Muscle layer of duodenum (tissue), 2 donors: ENCODE results near the gene MINPP1.

Experiments used
- H3K27ac ChIP-seq: one replicate; pipeline ENCODE4 v1.7.0; 2013; ENCODE audit warnings: mild to moderate bottlenecking, low read length
- H3K27me3 ChIP-seq: one replicate; pipeline ENCODE4 v1.7.0; 2013; ENCODE audit warnings: low read depth, mild to moderate bottlenecking, control low read depth, low read length
- H3K36me3 ChIP-seq, 2 donors: one replicate each; pipeline ENCODE4 v1.7.0; 2013; ENCODE audit warnings: low read length in 2 of 2, control low read depth in 1 of 2, mild to moderate bottlenecking in 1 of 2; ENCODE audit not compliant: insufficient read depth in 2 of 2, control insufficient read depth in 1 of 2
- H3K4me1 ChIP-seq, 2 donors: one replicate each; pipeline ENCODE4 v1.7.0; 2013; ENCODE audit warnings: low read length in 2 of 2, mild to moderate bottlenecking in 2 of 2, control low read depth in 1 of 2, moderate library complexity in 1 of 2; ENCODE audit not compliant: insufficient read depth in 2 of 2, control insufficient read depth in 1 of 2
- H3K4me3 ChIP-seq, 2 donors: one replicate each; pipeline ENCODE4 v1.7.0; 2013; ENCODE audit warnings: low read length in 2 of 2, low read depth in 1 of 2, mild to moderate bottlenecking in 1 of 2
- H3K9me3 ChIP-seq, 2 donors: one replicate each; pipeline ENCODE4 v1.7.0; 2013; ENCODE audit warnings: low read length in 2 of 2, control low read depth in 1 of 2, mild to moderate bottlenecking in 1 of 2; ENCODE audit not compliant: control insufficient read depth in 1 of 2
- donor health status: healthy.

MINPP1 gene

GRCh38 chr10:87523731-87524130, 19.0 kb downstream of the MINPP1 start:
- Histone ChIP-seq H3K36me3 (peaks cover 4 to 22% of the 10 kb centered on the region in 2 donors), H3K27ac (no peak overlapping the region), H3K9me3 (no peaks in the 10 kb centered on the region), H3K4me3 (no peak overlapping the region), H3K4me1 (peaks cover 0 to 9% of the 10 kb centered on the region in 2 donors), H3K27me3 (no peaks in the 10 kb centered on the region)

GRCh38 chr10:87524296-87524695, 19.6 kb downstream of the MINPP1 start:
- H3K4me1 ChIP-seq, result peaks cover 0 to 9% of the 10 kb centered on the region in 2 donors
- no peak overlapping the region for H3K27ac ChIP-seq
- H3K36me3 ChIP-seq, result peaks cover 3 to 17% of the 10 kb centered on the region in 2 donors
- no peaks in the 10 kb centered on the region for H3K27me3 ChIP-seq
- H3K9me3 ChIP-seq, result no peaks in the 10 kb centered on the region
- no peak overlapping the region for H3K4me3 ChIP-seq

- peaks cover 0 to 15% of the 10 kb centered on the region in 2 donors for H3K36me3 ChIP-seq
- no peak overlapping the region for H3K4me3 ChIP-seq
- H3K27me3 ChIP-seq, result no peaks in the 10 kb centered on the region
- peak overlapping the region; percentile 10 for H3K27ac ChIP-seq
- H3K4me1 ChIP-seq, result peaks cover 0 to 4% of the 10 kb centered on the region in 2 donors
- peaks cover 0 to 7% of the 10 kb centered on the region in 2 donors for H3K9me3 ChIP-seq
Measured at GRCh38 chr10:87531908-87532622, 27.4 kb downstream of the MINPP1 start.

- H3K27me3 ChIP-seq, result no peaks in the 10 kb centered on the region
- peaks cover 0 to 7% of the 10 kb centered on the region in 2 donors for H3K9me3 ChIP-seq
- H3K4me3 ChIP-seq, result no peak overlapping the region
- peak overlapping the region; percentile 40 for H3K27ac ChIP-seq
- peaks cover 0 to 15% of the 10 kb centered on the region in 2 donors for H3K36me3 ChIP-seq
- H3K4me1 ChIP-seq, result peaks cover 0 to 4% of the 10 kb centered on the region in 2 donors
Measured at GRCh38 chr10:87532696-87533095, 28.0 kb downstream of the MINPP1 start.

- H3K4me1 ChIP-seq, result peaks cover 0 to 4% of the 10 kb centered on the region in 2 donors
- no peak overlapping the region for H3K27ac ChIP-seq
- H3K27me3 ChIP-seq, result no peaks in the 10 kb centered on the region
- no peak overlapping the region for H3K4me3 ChIP-seq
- peaks cover 0 to 7% of the 10 kb centered on the region in 2 donors for H3K9me3 ChIP-seq
- peaks cover 0 to 15% of the 10 kb centered on the region in 2 donors for H3K36me3 ChIP-seq
Measured at GRCh38 chr10:87534173-87534858, 29.6 kb downstream of the MINPP1 start.

- Histone ChIP-seq H3K27ac (no peak overlapping the region), H3K27me3 (no peaks in the 10 kb centered on the region), H3K36me3 (peaks cover 0 to 24% of the 10 kb centered on the region in 2 donors), H3K4me1 (no peaks in the 10 kb centered on the region), H3K9me3 (peaks cover 0 to 6% of the 10 kb centered on the region in 2 donors), H3K4me3 (no peak overlapping the region)
Measured at GRCh38 chr10:87538092-87539015, 33.7 kb downstream of the MINPP1 start.

GRCh38 chr10:87541114-87541513, 36.4 kb downstream of the MINPP1 start:
- Histone ChIP-seq H3K27ac (no peak overlapping the region), H3K27me3 (no peaks in the 10 kb centered on the region), H3K4me1 (no peaks in the 10 kb centered on the region), H3K9me3 (peaks cover 0 to 6% of the 10 kb centered on the region in 2 donors), H3K4me3 (no peak overlapping the region), H3K36me3 (peaks cover 0 to 29% of the 10 kb centered on the region in 2 donors)

- H3K27me3 ChIP-seq, result no peaks in the 10 kb centered on the region
- peaks cover 0 to 35% of the 10 kb centered on the region in 2 donors for H3K36me3 ChIP-seq
- H3K4me3 ChIP-seq, result no peak overlapping the region
- no peak overlapping the region for H3K27ac ChIP-seq
- H3K9me3 ChIP-seq, result peaks cover 0 to 6% of the 10 kb centered on the region in 2 donors
- no peaks in the 10 kb centered on the region for H3K4me1 ChIP-seq
Measured at GRCh38 chr10:87544721-87545120, 40.0 kb downstream of the MINPP1 start.

- Histone ChIP-seq H3K4me1 (no peaks in the 10 kb centered on the region), H3K36me3 (peaks cover 0 to 30% of the 10 kb centered on the region in 2 donors), H3K4me3 (no peak overlapping the region), H3K27me3 (no peaks in the 10 kb centered on the region), H3K9me3 (peaks cover 0 to 6% of the 10 kb centered on the region in 2 donors), H3K27ac (no peak overlapping the region)
Measured at GRCh38 chr10:87545783-87546182, 41.1 kb downstream of the MINPP1 start.

GRCh38 chr10:87546210-87546609, 41.5 kb downstream of the MINPP1 start:
- no peaks in the 10 kb centered on the region for H3K27me3 ChIP-seq
- H3K27ac ChIP-seq, result no peak overlapping the region
- no peaks in the 10 kb centered on the region for H3K4me1 ChIP-seq
- H3K36me3 ChIP-seq, result peaks cover 0 to 30% of the 10 kb centered on the region in 2 donors
- H3K4me3 ChIP-seq, result no peak overlapping the region
- peaks cover 0 to 6% of the 10 kb centered on the region in 2 donors for H3K9me3 ChIP-seq

GRCh38 chr10:87546971-87547413, 42.3 kb downstream of the MINPP1 start:
- H3K27ac ChIP-seq, result no peak overlapping the region

More at GRCh38 chr10:87546971-87547413, 42.3 kb downstream of the MINPP1 start:
- Histone ChIP-seq H3K9me3 (peaks cover 0 to 6% of the 10 kb centered on the region in 2 donors), H3K36me3 (peaks cover 0 to 24% of the 10 kb centered on the region in 2 donors), H3K4me3 (no peak overlapping the region), H3K4me1 (no peaks in the 10 kb centered on the region), H3K27me3 (no peaks in the 10 kb centered on the region)
